ENCODE data around the gene RAP1GAP.

The RAP1GAP gene

GRCh38 chr1:21590126-21590880 is 78.9 kb downstream of the RAP1GAP start:
- H3K4me3 Mint-ChIP-seq: no peak overlapping the region
- no peak overlapping the region for H3K27ac Mint-ChIP-seq
- no peak for DNase-seq (ENCODE audit: low spot score)
- H3K4me1 Mint-ChIP-seq (ENCODE audit: low read depth): no peaks in the 10 kb centered on the region
- no peaks in the 10 kb centered on the region for H3K27me3 Mint-ChIP-seq (ENCODE audit: low read depth)
- no peaks in the 10 kb centered on the region for H3K36me3 Mint-ChIP-seq (ENCODE audit: low read depth)
- no peaks in the 10 kb centered on the region for H3K9me3 Mint-ChIP-seq

GRCh38 chr1:21589618-21590017 is 79.5 kb downstream of the RAP1GAP start:
- Mint-ChIP-seq H3K27me3 (ENCODE audit: low read depth) (no peaks in the 10 kb centered on the region), H3K9me3 (no peaks in the 10 kb centered on the region), H3K27ac (no peak overlapping the region), H3K4me3 (no peak overlapping the region), H3K36me3 (ENCODE audit: low read depth) (no peaks in the 10 kb centered on the region), H3K4me1 (ENCODE audit: low read depth) (no peaks in the 10 kb centered on the region)
- no peak for DNase-seq (ENCODE audit: low spot score)

GRCh38 chr1:21587602-21587953 is 81.6 kb downstream of the RAP1GAP start:
- Mint-ChIP-seq H3K27me3 (ENCODE audit: low read depth) (no peaks in the 10 kb centered on the region), H3K4me1 (ENCODE audit: low read depth) (no peaks in the 10 kb centered on the region), H3K27ac (no peak overlapping the region), H3K36me3 (ENCODE audit: low read depth) (no peaks in the 10 kb centered on the region), H3K9me3 (no peaks in the 10 kb centered on the region), H3K4me3 (no peak overlapping the region)
- DNase-seq (ENCODE audit: low spot score): no peak

GRCh38 chr1:21586846-21587601 is 82.1 kb downstream of the RAP1GAP start:
- no peak overlapping the region for H3K27ac Mint-ChIP-seq
- H3K4me3 Mint-ChIP-seq: no peak overlapping the region
- no peak for DNase-seq (ENCODE audit: low spot score)
- H3K36me3 Mint-ChIP-seq (ENCODE audit: low read depth): no peaks in the 10 kb centered on the region
- no peaks in the 10 kb centered on the region for H3K9me3 Mint-ChIP-seq
- H3K4me1 Mint-ChIP-seq (ENCODE audit: low read depth): no peaks in the 10 kb centered on the region
- no peaks in the 10 kb centered on the region for H3K27me3 Mint-ChIP-seq (ENCODE audit: low read depth)

DNA sequence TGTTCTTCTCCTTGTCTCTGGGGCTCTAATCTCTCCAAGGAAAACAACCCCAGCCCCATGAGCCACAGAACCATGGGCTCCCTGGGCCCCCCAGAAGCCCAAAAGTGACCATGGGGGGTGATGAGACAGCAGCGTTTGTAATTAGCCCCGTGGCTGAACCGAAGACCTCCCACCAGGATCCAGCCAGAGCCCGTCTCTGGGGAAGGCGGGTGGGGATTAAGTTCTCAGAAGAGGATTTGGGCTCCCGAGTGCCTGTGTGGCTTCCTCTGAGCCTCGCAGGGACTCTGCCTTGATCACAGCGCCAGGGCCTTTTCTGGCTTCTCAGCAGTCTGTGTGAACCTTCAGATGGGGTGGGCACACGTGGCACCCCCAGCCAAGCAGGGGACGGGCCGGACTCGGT is 82.9 kb downstream of the RAP1GAP start:
- Mint-ChIP-seq H3K36me3 (ENCODE audit: low read depth) (no peaks in the 10 kb centered on the region), H3K9me3 (no peaks in the 10 kb centered on the region), H3K4me3 (no peak overlapping the region), H3K4me1 (ENCODE audit: low read depth) (no peaks in the 10 kb centered on the region), H3K27ac (no peak overlapping the region), H3K27me3 (ENCODE audit: low read depth) (no peaks in the 10 kb centered on the region)
- no peak for DNase-seq (ENCODE audit: low spot score)

GRCh38 chr1:21585037-21585436 is 84.1 kb downstream of the RAP1GAP start:
- no peaks in the 10 kb centered on the region for H3K9me3 Mint-ChIP-seq
- no peaks in the 10 kb centered on the region for H3K27me3 Mint-ChIP-seq (ENCODE audit: low read depth)
- no peak for DNase-seq (ENCODE audit: low spot score)
- no peak overlapping the region for H3K27ac Mint-ChIP-seq
- no peak overlapping the region for H3K4me3 Mint-ChIP-seq
- H3K36me3 Mint-ChIP-seq (ENCODE audit: low read depth): no peaks in the 10 kb centered on the region
- H3K4me1 Mint-ChIP-seq (ENCODE audit: low read depth): no peaks in the 10 kb centered on the region

DNA sequence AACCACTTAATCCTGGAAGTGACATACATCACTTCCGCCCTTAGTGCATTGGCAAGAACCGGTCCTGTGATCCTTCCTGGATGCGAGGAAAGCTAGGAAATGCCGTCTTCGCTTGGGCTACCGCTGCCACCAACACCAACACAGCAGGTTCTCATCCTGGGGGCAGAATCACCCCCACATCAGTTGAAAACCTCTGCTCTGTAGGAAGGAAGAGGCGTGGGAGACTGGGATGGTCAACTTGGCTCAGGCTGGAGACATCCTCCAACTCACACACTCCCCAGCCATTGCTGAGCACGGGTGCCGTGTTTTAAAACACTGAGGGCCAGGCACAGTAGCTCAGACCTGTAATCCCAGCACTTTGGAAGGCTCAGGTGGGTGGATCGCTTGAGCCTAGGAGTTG is 85.1 kb downstream of the RAP1GAP start:
- H3K4me1 Mint-ChIP-seq (ENCODE audit: low read depth): no peaks in the 10 kb centered on the region
- H3K27ac Mint-ChIP-seq: no peak overlapping the region
- DNase-seq (ENCODE audit: low spot score): no peak
- no peak overlapping the region for H3K4me3 Mint-ChIP-seq
- no peaks in the 10 kb centered on the region for H3K27me3 Mint-ChIP-seq (ENCODE audit: low read depth)
- H3K9me3 Mint-ChIP-seq: no peaks in the 10 kb centered on the region
- no peaks in the 10 kb centered on the region for H3K36me3 Mint-ChIP-seq (ENCODE audit: low read depth)

- no peak overlapping the region for H3K4me3 Mint-ChIP-seq
- no peak for DNase-seq (ENCODE audit: low spot score)
- no peaks in the 10 kb centered on the region for H3K9me3 Mint-ChIP-seq
- no peaks in the 10 kb centered on the region for H3K36me3 Mint-ChIP-seq (ENCODE audit: low read depth)
- no peak overlapping the region for H3K27ac Mint-ChIP-seq
- no peaks in the 10 kb centered on the region for H3K4me1 Mint-ChIP-seq (ENCODE audit: low read depth)
- H3K27me3 Mint-ChIP-seq (ENCODE audit: low read depth): no peaks in the 10 kb centered on the region
These were observed 89.4 kb downstream of the RAP1GAP start for GRCh38 chr1:21579791-21580190.

DNA sequence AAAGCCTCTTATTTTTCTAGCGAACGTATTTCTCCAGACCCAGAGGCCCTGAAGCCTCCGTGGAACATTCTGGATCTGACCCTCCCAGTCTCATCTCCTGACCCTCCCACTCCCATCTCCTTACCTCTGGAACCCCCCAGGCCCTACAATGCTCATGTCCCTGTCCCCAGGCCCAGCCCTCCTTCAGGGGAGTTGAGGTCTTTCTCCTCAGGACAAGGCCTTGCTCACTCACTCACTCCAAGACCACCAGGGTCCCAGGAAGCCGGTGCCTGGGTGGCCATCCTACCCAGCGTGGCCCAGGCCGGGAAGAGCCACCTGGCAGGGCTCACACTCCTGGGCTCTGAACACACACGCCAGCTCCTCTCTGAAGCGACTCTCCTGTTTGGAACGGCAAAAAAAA is 91.2 kb downstream of the RAP1GAP start:
- Mint-ChIP-seq H3K4me1 (ENCODE audit: low read depth) (no peaks in the 10 kb centered on the region), H3K27me3 (ENCODE audit: low read depth) (peaks cover 4% of the 10 kb centered on the region), H3K9me3 (no peaks in the 10 kb centered on the region), H3K27ac (no peak overlapping the region), H3K36me3 (ENCODE audit: low read depth) (no peaks in the 10 kb centered on the region), H3K4me3 (no peak overlapping the region)
- no peak for DNase-seq (ENCODE audit: low spot score)

- Mint-ChIP-seq H3K4me3 (no peak overlapping the region), H3K4me1 (ENCODE audit: low read depth) (no peaks in the 10 kb centered on the region), H3K27me3 (ENCODE audit: low read depth) (peaks cover 4% of the 10 kb centered on the region), H3K9me3 (no peaks in the 10 kb centered on the region), H3K27ac (no peak overlapping the region), H3K36me3 (ENCODE audit: low read depth) (no peaks in the 10 kb centered on the region)
- DNase-seq (ENCODE audit: low spot score): no peak
These were observed 91.8 kb downstream of the RAP1GAP start for GRCh38 chr1:21577324-21577723.

DNA sequence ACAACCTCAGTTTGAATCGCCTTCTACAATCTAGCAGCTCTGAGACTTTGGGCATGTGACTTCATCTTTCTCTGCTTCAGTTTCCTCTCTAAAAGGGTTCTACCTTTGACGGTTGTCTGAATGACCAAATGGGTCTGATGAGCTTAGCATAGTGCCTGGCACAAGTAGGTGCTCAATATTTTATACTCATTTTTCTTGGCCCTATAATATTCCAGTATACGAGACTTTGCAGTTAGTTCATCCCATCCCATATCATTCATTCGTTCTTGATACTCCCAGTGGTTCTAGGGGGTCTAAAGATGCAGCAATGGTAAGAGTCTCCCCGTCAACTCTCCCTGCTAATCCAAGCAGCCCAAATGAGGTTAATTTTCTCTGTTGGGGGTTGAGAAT is 92.4 kb downstream of the RAP1GAP start:
- Mint-ChIP-seq H3K27ac (no peak overlapping the region), H3K36me3 (ENCODE audit: low read depth) (no peaks in the 10 kb centered on the region), H3K9me3 (no peaks in the 10 kb centered on the region), H3K4me1 (ENCODE audit: low read depth) (no peaks in the 10 kb centered on the region), H3K27me3 (ENCODE audit: low read depth) (peaks cover 4% of the 10 kb centered on the region), H3K4me3 (no peak overlapping the region)
- DNase-seq (ENCODE audit: low spot score): no peak

DNA sequence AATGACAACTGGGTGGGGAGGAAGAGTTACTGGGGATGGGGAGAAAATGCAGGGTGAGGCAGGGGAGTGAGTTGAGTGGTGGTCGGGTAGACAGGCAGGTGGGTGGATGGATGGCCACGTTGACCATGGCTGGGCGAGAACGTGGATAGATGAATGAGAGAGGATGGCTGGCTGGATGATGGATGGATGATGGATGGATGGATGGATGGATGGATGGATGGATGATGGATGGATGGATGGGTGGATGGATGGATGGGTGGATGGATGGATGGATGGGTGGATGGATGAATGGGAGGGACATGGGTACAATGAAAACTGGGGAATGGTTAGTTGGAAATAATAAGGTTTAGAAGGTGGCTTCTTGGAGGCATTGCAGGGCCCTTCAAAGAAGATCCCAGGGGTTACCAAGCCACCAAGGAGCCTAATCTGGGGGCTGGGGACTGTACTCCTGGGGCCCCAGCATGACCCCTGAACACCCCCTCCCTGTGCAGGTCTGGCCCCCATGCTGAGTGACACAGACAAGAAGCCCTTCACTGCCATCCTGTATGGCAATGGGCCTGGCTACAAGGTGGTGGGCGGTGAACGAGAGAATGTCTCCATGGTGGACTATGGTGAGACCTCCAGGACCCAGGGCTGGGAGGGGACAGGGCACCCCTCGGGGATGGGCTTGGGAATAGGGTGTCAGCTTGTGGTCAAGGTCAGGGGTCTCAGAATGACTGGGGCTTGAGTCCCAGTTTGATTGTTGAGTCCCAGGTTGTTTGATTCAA is 92.9 kb downstream of the RAP1GAP start:
- H3K36me3 Mint-ChIP-seq (ENCODE audit: low read depth): no peaks in the 10 kb centered on the region
- DNase-seq (ENCODE audit: low spot score): no peak
- H3K4me3 Mint-ChIP-seq: no peak overlapping the region
- no peak overlapping the region for H3K27ac Mint-ChIP-seq
- no peaks in the 10 kb centered on the region for H3K4me1 Mint-ChIP-seq (ENCODE audit: low read depth)
- H3K9me3 Mint-ChIP-seq: no peaks in the 10 kb centered on the region
- peaks cover 4% of the 10 kb centered on the region for H3K27me3 Mint-ChIP-seq (ENCODE audit: low read depth)

- no peaks in the 10 kb centered on the region for H3K36me3 Mint-ChIP-seq (ENCODE audit: low read depth)
- no peak overlapping the region for H3K27ac Mint-ChIP-seq
- no peaks in the 10 kb centered on the region for H3K9me3 Mint-ChIP-seq
- H3K27me3 Mint-ChIP-seq (ENCODE audit: low read depth): peaks cover 4% of the 10 kb centered on the region
- H3K4me3 Mint-ChIP-seq: no peak overlapping the region
- H3K4me1 Mint-ChIP-seq (ENCODE audit: low read depth): no peaks in the 10 kb centered on the region
- DNase-seq (ENCODE audit: low spot score): no peak
These were observed 93.7 kb downstream of the RAP1GAP start for GRCh38 chr1:21575351-21575942.

Data from T-helper 2 cell treated with Interferon-gamma antibody and Interleukin-4, amounts not matched to agents 5 μg/mL and 100 μg/mL, for 36 hours (primary cell).